Measurements from ENCODE around the gene RAMP1.

DNA sequence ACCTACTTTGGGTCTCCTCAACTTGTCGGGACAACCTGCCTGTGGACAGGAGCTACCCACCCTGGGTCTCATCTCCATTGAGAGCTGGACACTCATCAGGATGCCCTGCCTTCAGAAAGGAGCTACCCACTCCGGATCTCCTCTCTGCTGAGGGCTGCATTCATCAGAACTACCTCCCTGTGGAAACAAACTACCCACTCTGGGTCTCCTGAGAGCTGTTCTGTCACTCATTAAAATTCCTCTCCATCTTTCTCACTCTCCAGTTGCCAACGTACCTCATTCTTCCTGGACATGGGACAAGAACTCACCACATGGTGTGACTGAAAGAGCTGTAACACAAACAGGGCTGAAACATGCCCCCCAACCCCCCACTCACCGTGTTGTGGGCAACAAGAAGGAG is 84.9 kb downstream of the RAMP1 start:
- TF ChIP-seq, protein P1, sequence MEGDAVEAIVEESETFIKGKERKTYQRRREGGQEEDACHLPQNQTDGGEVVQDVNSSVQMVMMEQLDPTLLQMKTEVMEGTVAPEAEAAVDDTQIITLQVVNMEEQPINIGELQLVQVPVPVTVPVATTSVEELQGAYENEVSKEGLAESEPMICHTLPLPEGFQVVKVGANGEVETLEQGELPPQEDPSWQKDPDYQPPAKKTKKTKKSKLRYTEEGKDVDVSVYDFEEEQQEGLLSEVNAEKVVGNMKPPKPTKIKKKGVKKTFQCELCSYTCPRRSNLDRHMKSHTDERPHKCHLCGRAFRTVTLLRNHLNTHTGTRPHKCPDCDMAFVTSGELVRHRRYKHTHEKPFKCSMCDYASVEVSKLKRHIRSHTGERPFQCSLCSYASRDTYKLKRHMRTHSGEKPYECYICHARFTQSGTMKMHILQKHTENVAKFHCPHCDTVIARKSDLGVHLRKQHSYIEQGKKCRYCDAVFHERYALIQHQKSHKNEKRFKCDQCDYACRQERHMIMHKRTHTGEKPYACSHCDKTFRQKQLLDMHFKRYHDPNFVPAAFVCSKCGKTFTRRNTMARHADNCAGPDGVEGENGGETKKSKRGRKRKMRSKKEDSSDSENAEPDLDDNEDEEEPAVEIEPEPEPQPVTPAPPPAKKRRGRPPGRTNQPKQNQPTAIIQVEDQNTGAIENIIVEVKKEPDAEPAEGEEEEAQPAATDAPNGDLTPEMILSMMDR (IDR thresholded peaks at IDR 0.05; ENCODE audit: low read length) = no peak
- TF ChIP-seq EZH2 (IDR thresholded peaks at IDR 0.05; ENCODE audit: borderline replicate concordance, low read length) = no peak

Measured in OCI-LY1 (cell line).